Activated T-cell treated with anti-CD3 and anti-CD28 coated beads for 24 hours (primary cell): ENCODE results near the gene SLC26A8.
"Not testable (repeated sequence)": the region's sequence is repeated elsewhere in the genome, so short reads cannot be mapped to it uniquely, and the experiment has no call there.

Source experiments
- DNase-seq: peaks from one replicate; pipeline ENCODE4 v3.0.0-alpha.2; 2020; ENCODE audit warnings: low read depth

The SLC26A8 gene

DNA sequence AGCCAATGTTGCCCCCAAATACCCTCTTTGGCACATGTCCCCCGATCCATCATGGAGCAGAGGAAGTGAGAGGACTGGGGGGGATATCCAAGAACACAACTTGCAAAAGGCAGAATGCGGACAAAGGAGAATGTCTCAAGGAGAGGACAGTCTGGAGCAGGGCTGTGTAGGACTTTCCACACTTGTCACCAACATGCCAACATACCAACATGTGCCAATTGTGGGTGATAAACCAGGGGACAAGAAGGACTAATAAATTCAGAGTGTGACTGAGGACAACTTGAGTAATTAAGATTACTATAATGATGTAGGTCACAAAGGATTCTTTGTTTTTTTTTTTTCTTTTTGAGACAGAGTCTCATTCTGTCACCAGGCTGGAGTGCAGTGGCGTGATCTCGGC lies 8.8 kb downstream of the SLC26A8 start:
- DNase-seq, result no peak

DNA sequence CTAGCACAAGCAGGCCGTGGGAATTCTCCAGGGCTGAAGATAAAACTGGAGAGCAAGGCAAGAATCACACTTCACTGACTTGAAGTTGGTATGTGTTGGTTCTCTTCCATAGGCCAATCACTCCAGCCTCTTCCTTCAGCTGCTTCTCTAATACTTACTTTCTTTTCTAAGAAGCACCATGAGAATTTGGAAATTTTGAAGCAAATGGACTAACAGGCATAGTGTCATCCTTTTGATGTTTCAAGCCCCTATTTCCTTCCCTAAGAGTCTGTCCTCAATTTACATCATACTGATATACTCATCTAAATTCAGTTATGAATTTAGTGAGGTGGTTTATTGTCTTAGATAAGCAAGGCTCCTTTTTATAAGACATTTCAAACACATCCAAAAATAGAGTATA lies 24.0 kb downstream of the SLC26A8 start:
- no peak for DNase-seq

DNA sequence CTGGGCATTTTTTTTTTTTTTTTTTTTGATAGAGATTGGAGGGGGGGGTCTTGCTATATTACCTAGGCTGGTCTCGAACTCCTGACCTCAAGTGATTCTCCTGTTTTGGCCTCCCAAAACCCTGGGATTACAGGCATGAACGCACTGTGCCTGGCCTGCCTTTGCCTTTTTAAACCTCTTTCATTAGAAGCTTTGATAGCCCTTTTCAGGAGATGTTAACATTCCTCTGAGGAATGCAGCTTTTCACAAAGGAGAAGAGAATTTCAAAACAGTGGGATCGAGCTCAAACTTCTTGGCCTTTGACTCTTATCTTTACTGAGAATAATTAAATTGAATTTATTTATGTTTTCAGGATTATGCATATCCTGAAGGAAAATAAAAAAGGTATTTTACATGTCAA lies 31.3 kb downstream of the SLC26A8 start:
- no peak for DNase-seq

DNA sequence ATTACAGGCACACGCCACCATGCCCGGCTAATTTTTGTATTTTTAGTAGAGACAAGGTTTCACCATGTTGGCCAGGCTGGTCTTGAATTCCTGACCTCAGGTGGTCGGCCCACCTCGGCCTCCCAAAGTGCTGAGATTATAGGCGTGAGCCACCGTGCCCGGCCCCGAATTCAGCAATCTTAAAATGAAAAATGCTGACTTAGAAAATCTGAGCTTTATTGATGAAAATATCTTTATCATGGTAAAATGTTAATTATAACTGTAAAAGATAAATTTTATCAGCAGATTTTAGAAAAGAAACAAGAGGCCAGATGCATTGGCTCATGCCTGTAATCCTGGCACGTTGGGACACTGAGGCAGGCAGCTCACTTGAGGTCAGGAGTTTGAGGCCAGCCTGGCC lies 36.4 kb downstream of the SLC26A8 start:
- not testable (repeated sequence) for DNase-seq

DNA sequence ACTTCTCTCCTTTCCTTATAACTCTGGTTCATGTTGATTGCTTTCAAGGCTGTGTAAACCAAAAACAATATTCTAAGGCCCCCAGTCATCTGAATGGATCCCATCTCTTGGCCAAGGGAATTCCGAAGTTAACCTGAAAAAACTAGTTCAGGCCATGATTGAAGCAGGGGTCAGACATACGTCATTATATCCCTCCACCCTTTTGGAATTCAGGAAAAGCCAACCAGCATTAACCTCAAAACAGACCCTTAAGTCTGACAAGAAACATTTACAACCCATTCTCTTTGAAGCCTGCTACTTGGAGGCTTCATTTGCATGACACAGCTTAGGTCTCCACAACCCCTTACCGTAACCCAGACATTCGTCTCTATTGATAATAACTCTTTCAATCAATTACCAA lies 39.7 kb downstream of the SLC26A8 start:
- no peak for DNase-seq

DNA sequence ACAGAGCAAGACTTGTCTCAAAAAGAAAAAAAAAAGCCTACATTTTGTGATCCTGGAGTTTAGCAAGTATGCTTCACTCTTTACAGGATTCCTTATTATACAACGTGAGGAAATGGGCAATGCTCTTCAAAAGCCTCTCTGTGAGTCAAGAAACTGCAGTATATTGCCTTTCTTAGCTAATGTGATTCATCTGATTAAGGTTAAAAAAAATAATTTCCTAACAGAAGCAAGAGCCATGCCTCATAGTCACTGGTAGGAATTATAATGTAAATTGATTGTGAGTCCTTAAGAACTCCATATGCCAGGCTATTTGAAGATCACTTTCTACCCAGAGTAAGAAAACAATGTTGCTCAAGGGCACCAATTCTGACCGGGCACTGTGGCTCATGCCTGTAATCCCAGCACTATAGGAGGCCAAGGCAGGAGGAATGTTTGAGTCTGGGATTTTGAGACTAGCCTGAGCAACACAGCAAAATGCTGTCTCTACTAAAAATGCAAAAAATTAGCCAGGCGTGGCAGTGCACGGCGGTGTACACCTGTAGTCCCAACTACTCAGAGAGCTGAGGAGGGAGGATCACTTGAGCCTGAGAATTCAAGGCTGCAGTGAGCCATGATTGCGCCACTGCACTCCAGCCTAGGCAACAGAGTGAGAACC lies 43.3 kb downstream of the SLC26A8 start:
- no peak for DNase-seq

DNA sequence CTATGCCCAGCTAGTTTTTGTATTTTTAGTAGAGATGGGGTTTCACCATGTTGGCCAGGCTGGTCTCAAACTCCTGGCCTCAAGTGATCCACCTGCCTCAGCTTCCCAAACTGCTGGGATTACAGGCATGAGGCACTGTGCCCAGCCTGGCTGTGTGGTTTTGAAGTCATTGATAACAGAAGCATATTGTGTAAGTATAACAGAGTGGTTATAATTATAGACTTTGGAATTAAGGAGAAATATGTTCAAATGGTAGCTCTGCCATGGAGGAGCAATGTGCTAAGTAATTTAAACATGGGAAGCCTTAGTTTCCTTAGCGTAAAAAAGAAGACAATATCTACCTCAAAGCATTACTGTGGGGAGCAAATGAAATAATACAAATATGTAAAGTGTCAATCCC lies 44.3 kb downstream of the SLC26A8 start:
- not testable (repeated sequence) for DNase-seq

DNA sequence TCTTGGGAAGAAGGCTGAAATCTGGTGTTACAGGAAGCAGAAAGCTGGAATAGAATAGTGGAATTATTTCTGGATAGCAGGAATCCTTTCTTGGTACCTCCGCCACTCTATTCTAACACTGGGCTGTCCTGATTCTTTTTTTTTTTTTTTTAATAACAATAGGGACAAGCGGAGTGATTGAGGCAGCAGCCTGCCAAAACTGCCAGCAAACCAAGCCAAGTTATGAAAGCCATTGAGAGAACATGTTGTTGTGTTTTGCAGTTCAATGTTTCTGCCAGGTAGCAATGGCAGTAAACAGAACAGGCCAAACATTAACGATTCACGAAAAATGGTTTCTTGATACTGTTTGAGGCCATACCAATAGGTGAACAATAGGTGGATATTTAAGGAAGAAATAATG lies 47.1 kb downstream of the SLC26A8 start:
- DNase-seq, result no peak

DNA sequence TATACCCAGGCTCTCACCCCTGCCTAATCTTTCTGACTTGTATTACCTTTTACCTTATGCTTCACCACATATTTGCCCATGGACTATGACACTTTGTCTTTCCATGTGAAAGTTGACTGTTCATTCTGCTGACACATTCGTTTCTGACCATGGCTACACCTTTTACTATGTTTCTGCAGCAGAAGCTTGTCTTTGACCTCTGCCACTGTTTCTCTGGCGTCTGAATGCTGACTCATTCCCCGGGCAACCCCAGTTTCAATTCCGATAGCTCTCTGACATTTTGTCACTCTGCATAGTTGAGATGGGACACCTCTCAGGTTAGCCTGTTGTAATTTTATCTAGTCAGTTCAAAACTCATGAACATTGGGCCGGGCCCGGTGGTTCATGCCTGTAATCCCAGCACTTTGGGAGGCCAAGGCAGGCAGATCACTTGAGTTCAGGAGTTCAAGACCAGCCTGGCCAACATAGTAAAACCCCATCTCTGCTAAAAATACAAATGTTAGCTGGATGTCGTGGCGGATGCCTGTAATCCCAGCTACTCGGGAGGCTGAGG lies 50.7 kb downstream of the SLC26A8 start:
- DNase-seq, result no peak

DNA sequence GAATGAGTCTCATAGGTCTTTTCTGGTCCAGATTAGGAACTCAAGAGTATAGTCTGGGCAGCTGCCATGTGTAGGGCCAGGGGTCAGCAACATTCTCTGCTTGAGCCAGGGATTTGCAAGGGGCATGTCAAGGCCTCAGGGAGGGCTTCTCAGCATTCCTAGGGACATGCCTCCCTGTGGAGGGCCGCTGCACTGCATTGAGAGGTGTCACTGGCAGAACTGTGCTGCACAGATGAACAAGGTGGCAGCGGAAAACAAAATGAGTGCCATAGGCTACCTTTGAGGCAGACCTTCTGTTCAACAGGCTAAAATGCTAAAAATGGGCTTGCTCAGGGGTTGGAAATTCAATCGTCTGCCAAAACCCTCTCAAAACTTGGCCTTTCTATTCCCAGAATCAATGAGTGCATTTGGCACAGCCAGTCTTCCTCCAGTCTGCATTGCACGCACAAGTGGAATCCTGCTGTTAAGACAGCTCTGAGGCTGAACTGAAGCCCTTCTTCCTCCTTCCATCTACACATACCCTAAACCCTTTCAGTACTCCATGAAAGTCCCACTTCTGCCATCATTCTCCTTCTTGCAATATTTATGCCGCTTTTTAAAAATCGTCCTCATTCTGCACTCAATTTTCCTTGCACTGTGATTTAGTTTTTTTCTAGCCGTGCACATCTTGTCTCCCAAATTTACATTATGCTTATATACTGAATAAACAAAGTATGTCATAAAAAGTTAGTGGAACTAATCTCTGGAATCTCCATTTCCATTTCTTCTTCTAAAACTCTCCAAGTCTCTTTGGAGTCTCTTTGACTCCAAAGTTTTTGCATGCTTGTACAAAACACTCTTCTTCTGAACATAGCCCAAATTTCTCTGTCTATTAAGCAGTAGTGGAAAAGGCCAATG lies 51.7 kb downstream of the SLC26A8 start:
- DNase-seq, result no peak

DNA sequence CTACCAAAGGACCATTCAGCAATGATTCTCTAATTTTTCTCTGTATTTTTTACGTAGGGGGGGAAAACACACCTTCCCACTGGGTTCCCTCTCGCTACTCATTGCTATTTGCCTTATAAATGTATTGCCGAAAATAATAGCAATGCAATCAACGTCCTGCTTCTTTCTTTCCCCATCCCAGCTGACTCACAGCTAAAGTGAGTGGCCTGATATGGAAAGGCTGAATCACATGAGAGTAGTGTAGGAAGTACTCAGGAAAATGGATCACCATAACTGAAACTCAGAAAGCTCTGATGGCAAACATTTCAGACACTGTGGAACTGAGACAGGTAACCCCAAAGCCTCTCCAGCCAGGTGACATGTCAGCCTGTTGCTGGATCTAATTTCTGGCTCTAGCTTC lies 54.3 kb downstream of the SLC26A8 start:
- DNase-seq, result no peak

DNA sequence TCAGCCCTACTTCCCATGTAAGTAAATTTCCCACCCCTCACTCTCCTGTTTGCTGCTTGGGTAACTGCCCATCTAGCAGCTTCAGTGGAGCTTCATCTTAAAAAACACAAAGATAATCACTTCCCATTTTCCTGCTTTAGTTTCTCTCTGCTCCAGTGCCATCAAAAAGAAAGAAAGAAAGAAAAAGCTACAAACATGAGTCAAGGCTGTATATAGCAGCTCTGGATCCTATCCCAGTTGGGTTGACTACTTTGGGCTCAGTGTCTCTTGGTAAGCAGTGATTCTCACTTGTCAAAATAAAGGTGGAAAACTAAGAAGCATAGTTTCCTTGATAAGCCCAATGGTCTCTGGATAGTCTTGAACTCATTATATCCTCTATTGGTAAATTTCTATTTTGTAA lies 54.8 kb downstream of the SLC26A8 start:
- DNase-seq, result no peak

DNA sequence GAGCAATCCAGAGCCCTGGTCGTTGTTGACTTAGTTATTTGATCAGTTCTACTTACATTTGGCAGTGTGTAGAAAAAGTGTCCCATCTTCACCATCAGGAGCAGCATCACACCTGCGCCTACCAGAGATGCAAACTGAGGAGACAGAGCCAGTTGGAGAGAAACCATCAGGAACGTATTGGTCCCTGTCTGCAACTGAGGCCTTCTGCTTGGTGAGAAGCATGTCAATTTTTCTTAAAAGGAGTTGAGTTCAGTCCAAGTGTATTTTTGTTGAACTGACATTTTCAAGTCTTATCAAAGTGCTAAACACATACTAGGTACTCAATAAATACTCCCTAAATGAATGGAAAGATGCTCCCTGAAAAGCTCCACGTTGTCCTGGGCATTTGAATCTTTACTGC lies 55.6 kb downstream of the SLC26A8 start:
- no peak for DNase-seq

DNA sequence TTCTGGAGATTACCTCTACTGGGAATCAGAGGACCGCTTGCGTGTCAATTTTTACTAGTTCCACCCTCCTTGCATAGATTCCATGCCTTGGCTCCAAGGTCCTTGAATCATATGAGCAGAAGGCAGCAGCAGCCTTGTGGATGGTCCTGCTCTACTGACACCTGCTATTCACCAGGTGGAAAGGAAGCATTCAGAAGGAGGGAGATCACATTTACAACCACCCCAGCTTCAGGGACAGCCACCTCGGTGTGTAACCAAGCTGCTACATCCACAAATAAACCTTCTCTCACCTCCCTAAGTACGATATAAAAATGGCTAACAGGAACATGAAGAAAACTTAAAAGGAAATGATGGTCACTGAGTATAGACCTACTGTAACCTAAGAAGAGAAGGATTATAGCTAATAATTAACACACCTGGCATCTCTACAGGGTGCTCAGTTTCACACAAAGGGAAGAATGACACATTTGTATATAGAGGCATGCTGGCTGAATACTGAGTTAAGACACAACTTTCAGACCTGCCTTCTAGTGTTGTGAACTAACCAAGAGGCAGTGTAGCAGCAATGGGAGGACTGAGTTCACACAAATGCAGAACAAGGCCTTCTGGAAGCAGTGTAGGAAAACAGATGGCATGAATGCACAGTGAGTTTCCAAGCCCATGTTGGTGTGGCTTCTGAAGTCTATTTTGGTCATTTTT lies 57.2 kb downstream of the SLC26A8 start:
- no peak for DNase-seq

DNA sequence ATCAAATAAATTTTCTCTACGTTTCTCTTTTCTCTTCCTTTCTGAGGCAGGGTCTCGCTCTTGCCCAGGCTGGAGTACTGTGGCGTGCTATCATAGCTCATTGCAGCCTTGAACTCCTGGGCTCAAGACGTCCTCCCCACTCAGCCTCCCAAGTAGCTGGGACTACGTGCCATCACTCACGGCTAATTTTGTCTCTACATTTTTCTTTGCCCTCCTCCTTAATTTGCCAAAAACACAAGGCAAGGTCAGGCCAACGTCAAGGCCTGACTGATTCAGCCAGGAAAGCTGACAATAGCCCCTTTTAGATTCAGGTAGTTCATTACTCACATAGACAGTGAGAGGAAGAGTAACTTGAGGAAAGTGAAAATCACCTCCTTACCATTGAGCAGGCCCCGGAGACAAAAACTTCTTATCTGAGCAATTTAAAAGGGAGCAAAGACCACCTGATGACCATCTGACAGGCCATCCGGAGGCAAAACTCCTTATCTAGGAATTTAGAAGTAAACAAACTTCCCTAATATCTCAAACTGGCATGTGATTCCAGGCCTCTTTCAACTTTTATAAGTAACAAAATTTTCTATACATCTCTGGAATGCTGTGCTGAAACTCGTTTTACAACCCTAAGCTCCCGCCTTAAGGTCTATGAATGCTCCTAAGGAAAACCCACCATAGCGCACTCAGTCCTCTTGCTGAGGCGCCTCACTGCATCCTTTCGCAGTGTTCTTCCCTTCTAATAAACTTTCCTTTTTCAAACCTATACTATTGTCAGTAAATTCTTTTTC lies 61.5 kb downstream of the SLC26A8 start:
- DNase-seq, result no peak

DNA sequence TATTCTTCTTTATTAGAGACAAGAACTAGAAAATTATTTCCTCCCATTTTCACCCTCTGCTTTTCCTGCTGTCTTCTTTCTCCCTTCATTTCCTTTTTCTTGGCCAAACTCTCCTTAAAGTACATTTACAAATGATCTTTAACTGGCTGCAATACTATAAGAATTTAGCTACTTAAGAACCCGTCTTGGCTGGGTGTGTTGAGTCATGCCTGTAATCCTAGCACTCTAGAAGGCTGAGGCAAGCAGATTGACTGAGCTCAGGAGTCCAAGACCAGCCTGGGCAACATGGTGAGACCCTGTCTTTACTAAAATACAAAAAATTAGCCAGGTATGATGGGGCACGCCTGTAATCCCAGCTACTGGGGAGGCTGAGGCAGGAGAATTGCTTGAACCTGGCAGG lies 64.3 kb downstream of the SLC26A8 start:
- no peak for DNase-seq

DNA sequence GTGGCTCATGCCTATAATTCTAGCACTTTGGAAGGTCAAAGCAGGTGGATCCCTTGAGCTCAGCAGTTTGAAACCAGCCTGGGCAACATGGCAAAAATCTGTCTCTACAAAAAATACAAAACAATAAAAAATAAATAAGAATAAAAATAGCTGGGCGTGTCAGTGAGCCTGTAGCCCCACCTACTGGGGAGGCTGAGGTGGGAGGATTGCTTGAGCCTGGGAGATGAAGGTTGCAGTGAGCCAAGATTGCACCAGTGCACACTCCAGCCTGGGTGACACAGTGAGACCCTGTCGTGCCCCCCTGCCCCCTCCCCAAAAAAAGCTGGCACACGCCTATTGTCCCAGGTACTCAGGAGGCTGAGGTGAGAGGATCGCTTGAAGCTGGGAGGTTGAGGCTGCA lies 68.5 kb downstream of the SLC26A8 start:
- DNase-seq, result no peak

DNA sequence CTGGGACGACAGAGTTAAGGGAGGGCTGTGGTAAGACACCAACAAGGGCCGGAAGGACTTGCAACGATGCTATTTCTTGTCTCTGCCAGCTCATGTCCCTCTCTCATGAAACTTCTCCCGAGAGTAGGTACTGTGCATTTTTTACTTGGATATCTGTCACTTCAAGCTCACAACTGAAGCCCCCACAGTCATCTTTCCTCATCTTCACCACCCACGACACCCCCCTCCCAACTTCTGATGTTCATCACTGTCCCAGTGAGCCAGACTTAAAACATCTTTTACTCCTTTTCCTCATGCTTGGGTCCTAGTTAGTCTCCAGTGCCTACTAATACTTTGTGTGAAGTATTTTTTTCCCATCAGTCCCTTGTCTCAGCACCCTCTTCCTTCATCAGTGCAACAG lies 68.9 kb downstream of the SLC26A8 start:
- DNase-seq, result no peak

DNA sequence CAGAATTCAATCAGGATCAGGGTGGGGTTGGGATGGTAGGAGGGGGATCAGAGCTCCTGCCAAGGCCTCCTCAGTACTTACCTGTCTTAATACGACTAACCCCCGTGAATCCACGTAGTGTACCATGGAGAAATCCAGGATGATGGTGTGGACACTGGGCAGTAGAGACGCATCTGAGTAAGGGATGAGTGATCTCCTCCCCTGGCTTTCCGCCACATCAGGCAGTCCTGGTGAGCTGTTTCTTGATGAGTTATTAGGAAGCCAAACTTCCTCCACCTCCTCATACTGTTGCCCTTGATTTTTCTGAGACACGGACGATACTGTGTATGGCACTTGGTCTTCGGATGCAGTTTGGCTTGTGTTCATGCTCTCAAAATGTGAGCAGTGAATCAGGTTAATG lies 69.4 kb downstream of the SLC26A8 start:
- no peak for DNase-seq

DNA sequence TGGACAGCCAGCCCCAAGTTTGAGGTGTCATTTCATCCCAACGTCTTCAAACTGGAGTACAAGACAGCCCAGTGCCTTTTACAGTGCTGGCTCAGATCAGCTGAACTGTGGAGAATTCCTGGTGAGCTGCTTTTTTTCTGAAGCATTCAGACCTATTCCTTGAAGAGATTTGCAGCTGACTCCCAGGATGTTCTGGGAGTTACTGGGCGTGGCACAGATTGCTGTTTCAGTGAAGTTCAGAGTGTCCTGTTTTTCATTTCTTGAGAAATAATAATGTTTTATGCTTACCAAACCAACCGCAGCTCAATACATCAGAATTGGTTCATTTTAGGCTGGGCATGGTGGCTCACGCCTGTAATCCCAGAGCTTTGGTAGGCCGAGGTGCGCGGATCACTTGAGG lies 70.1 kb downstream of the SLC26A8 start:
- DNase-seq, result no peak

DNA sequence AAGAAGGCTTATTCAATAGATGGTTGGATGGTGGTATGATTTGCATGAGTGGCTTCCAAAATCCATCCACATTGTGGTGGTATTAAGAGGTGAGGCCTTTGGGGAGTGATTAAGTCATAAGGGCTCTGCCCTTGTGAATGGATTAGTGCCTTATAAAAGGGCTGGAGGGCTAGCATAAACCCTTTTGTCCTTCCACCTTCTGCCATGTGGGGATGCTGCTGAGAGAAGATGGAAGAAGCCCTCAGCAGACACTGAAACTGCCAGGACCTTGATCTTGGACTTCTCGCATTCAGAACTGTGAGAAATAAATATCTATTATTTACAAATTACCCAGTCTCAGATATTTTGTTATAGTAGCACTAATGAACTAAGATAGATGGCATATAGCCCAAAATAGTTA lies 75.7 kb downstream of the SLC26A8 start:
- no peak for DNase-seq

DNA sequence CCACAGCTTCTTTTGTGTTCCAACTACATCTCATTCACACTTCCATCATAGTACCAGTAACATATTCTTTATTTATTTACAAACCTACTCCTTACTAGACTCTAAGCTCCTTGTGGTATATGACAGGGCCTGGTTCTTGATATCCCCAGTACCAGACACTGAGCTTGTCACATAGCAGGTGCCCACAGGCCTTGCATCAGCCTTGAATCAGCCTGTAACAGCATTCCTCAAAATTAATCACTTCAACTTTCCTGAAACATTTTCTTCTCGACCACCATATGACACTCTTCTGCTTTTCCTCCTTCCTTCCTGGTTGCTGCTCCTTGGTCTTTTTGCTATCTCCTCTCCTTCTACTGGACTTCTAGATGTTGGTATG lies 78.8 kb downstream of the SLC26A8 start:
- no peak for DNase-seq
